GM19240 (cell line): ENCODE measurements around the gene ELOVL2.

ENCODE experiments used
- DNase-seq: peaks from one replicate; pipeline ENCODE4 v3.0.0; 2011; ENCODE audit warnings: low spot score; ENCODE audit not compliant: insufficient read length

Gene ELOVL2

DNA sequence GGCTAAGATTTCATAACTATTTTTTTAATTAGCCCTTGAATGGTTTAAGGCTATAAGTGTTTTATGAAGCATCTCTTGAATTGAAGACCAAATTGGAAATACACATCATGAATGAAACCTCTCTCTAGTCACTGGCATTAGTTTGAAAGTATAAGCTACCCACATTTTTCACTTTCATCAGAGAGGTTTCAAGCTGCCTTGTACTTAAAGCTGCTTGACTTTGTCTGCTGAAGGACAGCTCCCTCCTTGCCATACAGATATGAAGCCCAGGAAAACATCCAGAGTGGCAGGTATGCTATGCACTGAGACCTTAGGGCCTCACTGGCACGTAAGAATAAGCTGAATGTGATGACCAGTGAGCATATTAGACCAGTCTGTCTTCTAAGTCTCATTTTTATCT is 62.7 kb downstream of the ELOVL2 start:
- DNase-seq, result no peak

DNA sequence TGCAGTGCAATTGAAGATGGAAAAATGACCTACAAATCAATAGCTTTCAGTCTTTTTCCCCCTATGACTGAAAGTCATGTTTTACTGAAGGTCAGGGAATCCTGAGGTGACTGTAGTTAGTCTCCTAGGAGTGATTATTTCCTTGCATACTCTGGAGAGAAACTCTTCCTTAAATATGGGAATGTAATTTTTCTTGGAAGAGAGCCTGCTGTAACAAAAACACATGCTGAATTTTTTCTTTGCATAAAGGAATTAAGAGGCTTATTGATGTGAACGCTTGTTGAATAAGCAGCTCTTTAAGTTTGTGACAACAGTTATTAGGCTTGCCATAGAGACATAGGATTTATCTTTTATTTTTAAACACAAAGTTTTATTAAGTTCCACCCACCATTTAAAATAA is 64.5 kb downstream of the ELOVL2 start:
- no peak for DNase-seq

DNA sequence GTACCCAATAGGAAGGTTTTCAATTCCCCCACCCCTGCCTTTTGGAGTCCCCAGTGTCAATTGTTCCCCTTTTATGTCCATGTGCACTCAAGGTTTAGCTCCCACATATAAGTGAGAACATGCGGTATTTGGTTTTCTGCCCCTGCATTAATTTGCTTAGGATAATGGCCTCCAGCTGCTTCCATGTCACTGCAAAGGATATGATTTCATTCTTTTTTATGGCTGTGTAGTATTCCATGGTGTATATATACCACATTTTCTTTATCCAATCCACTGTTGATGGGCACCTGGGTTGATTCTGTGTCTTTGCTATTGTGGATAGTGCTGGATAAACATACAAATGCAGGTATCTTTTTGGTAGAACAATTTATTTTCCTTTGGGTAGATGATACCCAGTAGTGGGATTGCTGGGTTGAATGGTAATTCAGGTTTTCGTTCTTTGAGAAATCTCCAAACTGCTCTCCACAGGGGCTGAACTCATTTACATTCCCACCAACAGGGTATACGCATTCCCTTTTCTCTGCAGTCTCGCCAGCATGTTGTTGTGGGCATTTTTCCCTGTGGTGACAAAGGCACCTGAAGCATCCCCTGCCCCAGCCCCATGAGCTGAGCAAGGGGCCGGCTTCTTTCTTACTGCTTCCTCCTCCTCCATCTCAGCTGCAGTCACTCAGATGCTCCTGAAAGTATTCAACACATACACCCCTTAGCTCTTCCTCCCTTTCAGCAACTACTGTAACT is 66.7 kb downstream of the ELOVL2 start:
- DNase-seq, result no peak

DNA sequence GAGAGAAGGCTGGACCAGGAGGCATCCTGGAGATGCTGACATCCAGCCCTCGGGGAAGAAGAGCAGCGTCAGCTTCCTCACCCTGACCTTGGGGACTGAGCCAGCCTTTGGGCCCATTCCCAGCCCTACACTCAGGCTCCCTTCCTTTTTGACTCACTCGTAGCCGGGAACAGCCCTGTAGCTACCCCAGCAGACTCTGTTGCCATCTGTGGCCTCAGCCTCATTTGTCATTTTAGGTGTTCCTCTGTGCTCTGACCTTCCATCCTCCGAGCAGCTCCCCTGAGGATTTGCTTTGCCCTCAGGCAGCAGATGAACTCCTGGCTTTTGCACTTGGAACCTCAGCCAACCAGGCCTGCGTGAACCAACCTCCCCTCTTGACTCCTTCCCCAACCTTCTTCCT is 67.5 kb downstream of the ELOVL2 start:
- DNase-seq, result no peak

DNA sequence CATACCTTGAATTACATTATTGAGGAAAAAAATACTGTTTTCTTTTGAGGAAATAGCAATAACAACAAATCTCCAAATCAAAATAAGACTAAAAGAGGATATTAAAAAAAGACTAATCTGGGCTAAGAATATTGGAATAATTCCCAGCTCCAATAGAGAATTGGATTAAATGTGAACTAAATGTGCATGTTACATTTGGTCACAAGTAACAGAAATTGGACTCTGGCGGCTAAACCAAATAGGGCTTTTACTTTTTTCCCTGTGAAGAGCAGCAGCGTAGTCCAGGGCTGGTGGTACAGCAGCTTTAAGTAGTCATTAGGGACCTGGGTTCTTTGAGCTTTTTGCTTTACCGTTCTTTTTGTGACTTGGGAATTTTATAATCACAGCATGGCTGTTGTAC is 71.9 kb downstream of the ELOVL2 start:
- DNase-seq, result no peak

DNA sequence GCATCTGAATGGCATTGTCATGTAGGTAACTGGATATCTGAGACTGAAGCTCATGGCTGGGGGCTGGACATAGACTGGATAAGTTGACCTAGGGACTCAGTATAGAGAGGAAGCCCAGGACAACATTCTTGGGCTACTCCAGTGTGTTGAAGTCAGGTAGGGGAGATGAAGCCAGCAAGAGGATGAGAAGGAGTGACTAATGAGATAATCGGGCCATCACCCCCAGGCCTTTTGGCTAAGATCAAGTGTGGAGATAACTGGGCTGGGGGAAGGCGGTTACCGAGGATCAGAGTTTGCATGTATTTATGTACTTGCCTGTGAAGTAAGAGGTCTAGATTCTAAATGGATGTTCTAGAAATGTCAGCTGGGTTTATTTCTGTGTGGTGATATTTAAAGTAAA is 73.4 kb downstream of the ELOVL2 start:
- DNase-seq, result no peak

DNA sequence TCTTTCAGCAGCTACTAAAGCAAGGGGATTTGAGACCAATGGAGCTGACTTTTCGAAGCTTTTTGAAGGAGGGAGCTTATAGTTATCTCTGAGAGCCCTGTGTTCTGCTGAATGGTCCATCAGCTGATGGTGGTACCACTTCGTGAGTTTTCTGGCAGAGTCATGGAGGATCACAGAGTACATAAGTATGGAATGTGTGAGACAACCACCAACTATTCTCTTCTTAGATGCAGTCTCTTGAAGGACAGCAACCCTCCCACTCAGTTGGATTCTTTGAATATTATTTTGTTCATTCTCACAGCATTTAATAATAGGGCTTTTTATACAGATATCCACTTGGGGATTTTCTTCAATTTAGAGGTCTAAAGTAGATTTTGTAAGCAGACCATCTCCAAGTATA is 75.3 kb downstream of the ELOVL2 start:
- no peak for DNase-seq

DNA sequence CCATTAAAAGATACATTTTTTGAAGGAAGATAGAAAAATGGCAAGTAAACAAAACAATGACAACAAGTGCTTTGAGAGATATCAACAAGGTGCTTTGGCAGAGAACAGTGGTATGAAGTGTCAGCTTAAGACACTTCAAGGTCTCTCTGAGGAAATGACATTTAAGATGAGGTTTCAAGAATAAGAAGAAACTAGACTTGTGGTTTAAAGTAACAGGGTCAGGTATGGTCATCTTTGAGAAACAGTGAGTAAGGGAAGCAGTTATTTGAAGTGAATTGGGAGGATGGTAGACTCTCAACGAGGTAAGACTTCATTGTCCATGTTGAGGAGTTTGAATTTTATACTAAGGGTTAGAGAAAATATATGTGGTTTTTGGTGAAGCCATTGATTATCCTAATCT is 79.4 kb downstream of the ELOVL2 start:
- peak; percentile 38 for DNase-seq

DNA sequence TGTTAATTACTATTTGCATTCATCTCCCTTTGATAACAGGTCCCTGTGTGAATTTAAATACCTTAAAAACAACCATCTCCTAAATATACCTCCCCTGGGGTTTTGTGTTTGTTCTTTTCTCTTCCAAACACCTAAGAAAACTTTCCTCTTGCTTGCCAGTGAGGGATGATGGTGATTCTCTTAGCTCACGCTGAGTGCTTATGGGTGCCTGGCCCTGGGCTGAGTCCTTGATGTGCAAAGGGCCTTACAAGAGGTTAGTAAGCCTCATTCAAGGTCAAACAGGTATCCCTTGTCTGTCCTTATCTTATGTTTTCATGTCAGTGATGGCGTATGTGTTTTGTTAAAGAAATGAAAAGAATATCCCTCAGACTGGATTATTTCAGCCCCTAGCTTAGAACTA is 81.0 kb downstream of the ELOVL2 start:
- DNase-seq, result no peak

DNA sequence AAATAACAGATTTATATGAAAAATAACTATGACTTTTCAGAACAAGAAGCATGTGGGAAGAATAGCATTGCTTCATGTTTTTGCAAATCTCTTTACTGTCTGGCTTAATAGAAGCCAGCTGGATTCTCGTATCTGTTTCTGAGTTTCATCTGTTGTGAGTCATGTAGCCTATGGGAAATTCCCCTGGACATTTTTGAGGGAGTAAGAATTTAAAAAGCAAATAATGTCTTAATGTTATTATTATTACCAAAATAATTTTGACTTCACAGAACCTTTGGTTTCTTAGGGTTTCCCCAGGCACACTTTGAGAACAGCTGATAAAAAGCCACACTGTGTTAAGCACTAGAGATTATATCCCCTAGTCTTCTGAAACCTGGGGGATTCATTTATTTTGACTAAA is 81.4 kb downstream of the ELOVL2 start:
- no peak for DNase-seq

DNA sequence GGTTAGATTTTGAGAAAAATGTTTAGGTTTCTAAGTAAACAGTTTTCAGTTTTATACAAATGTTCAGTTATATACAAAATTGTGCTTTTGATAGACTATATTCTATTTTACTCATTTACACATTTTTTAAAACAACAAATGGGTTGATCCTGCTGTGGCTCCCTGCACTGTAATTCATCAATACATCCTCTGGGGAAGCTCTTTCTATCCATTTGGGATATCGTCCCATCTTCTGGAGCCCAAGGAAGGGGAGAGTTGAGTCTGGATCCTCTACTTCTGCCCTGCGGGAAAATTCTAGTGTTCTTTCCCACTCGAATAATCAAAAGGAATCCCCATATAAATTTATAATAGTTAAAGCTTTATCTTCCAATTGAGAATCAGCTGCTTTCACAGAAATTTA is 82.3 kb downstream of the ELOVL2 start:
- DNase-seq, result no peak

DNA sequence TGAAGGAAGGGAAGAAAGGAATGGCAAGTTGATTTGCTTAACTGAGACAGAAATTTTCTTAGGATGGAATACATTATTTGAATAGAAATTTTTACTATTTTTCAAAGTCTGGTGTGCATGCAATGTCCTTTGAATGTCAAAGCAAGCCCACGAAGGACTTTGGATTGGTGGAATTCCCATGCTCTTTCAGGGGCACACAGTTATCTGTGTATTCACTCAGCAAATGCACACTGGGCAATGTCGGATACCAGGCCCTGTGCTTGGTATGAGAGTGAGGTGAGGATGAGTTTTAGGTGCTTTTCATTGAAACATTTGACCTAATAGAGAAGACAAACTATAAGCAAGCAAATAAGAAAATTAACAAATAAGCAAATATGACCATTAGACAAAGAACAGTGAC is 83.9 kb downstream of the ELOVL2 start:
- DNase-seq, result no peak

DNA sequence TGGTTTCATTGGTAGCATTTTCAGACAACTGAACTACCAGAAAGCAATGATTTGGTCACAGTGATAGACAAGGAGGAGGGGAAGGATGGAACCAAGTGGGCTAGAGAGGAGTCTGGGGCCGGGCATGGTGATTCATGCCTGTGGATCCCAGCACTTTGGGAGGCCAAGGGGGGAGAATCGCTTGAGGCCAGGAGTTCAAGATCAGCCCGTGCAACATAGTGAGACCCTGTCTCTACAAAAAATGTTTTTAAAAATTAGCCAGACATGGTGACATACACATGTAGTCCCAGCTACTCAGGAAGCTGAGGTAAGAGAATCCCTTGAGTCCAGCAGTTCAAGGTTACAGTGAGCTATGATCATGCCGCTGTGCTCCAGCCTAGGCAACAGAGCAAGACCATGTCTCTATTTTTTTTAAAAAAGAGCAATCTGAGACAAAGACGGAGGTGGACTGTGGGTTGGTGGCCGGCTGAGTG is 86.7 kb downstream of the ELOVL2 start:
- DNase-seq, result no peak

DNA sequence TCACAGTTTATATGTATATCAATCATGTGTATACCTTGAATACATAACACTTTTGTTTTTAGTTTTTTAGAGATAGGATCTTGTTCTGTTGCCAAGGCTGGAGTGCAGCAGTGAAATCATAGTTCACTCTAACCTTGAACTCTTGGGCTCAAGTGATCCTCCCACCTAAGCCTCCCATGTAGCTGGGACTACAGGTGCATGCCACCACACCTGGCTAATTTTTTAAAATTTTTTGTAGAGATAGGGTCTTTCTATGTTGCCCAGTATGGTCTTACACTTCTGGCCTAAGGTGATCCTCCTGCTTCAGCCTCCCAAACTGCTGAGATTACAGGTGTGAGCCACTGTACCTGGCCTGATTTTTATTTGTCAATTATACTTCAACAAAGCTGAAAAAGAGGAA is 87.3 kb downstream of the ELOVL2 start:
- no peak for DNase-seq

DNA sequence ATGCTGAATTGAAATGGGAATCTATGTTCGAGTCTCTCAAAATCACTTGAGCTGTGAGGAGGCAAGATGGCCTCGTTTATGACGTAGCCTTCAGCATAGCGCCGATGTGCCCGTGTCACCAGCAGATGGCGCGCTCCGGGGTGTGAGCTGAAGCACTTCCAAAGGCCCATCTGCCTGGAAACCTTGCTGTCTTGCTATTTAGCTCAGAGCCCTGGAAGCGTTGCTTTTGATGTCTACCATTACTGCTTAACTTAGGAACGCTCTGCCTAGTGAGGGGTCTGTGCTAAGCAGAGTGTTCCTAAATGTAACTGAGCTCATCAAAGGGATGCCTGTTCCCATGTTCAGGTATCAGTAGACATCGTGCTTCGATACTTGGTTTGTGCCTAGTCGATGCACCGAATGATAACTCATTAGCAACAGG is 89.5 kb downstream of the ELOVL2 start:
- DNase-seq, result peak; percentile 51

DNA sequence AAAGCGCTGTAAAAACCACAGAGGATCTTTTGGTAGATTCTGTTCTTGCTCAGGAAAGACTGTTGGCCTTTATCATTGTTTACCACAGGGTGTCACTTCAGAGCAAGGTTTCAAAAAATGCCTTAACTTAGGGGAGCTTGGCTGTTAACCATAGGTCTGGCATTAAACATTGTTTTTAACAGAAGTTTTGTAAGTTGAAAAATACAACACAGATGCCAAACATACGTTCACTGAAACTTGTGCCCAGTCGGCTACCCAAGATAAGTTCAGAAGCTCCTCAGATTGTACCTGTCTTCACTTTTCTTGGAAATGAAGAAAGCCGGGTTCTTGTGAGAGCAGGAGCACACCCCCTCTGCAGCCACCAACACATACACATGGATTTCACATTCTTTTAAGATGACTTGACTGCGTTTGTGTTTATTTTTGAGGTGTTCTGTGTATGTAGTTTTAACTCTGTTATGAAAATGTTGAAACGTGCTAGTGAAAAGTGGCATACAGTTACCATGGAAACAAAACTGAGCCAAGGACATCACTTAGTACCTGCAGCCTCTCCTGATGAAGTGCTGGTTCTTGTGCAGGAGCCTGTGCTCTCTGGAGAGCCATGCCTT is 92.3 kb downstream of the ELOVL2 start:
- DNase-seq, result no peak

DNA sequence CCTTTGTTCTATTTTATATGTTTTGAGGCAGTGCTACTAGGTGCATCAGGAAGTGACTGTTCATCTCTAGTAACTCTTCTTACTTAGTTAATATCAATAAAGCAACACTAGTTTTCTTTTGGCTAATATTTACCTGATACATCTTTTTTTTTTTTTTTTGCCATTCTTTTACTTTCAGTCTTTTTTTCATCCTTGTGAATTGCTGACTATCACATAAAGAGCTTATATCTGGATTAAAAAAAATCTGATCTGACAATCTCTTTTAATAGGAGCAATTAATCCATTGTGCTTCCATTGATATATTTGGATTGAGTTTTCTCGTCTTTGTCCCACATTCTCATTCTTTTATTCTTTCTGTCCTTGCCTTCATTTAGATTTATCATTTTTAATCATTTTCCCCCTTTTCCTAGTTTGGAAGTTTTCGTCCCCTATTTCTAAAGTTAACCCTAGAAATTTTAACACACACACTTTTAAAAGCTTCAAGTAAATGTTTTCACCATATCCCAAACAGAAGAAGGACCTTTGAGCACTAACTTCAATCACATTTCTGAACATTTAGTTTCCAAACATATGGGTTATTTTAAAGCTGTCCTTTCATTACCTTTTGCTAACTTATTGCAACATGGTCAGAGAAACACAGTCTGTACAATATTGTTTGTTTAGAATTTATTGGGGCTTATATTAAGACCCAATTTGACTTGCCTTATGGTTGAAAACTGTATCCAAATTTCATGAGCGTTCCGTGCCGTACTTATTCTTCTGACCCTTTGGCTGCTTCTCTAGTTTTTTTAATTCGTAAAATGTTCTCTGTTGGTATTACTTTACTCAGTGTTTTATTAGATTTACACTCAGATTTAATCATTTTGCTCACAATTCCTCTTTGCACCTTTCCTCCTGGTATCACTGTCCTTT is 94.3 kb downstream of the ELOVL2 start:
- no peak for DNase-seq

DNA sequence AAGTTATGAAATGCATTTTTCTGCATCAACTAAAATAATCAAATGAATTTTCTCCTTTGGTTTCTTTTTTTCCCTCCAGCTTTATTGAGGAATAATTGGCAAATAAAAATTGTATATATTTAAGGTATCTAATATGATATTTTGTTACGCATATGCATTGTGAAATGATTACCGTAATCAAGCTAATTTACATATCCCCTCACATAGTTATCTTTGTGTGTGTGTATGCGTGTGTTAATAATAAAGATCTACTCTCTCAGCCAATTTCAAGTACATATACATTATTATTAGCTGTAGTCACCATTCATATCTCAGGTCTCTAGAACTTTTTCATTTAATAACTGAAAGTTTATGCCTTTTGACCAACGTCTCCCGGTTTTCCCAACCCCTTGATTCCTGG is 96.1 kb downstream of the ELOVL2 start:
- DNase-seq, result no peak

DNA sequence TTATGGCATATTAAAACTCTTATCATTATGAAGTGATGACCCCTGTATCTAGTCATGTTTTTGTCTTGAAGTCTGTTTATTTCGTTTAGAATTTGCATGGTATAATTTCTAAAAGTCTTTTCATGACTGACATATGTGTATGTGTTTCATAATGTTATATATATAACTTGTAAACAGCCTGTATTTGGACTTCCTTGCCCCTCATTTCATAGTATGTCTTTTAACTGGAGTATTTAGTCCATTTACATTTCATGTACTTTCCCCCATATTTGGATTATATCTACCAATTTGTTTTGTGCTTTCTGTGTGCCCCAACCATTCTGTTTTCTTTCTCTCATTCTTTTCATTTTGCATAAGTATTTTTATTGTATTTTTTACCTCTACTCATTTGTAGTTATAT is 98.3 kb downstream of the ELOVL2 start:
- no peak for DNase-seq

DNA sequence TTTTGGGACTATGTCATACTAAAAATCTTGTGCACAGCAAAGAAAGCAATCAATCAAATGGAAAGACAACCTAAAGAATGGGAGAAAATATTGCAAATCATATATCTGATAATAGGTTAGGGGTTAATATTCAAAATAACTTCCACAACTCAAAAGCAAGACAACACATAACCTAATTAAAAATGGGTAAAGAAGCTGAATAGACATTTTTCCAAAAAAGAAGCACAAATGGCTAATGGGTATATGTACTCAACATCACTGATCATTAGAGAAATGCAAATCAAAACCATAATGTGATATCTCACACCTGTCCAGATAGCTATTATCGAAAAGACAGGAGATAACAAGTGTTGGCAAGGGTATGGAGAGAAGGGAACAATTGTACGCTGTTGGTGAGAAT is 104.3 kb downstream of the ELOVL2 start:
- DNase-seq, result no peak

DNA sequence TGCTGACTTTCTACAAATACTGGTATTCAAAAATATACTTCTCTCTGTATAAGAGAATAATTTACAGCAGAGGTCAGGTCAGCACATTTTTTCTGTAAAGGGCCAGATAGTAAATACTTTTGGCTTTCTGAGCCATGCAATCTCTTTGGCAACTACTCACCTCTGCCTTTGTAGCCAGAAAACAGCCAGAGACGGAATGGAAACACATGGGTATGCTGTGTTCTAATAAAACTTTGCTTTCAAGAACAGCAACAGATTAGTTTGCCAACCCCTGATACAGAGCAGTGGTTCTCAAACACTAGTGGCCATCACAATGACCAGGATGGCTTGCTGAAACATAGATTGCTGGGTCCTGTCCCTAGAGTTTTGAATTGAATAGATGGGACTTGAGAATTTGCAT is 111.0 kb downstream of the ELOVL2 start:
- DNase-seq, result no peak
